ENCODE data around the gene ZNF764. TPM values are rescaled to one million over a fixed set of nuclear protein-coding genes. Genes with fewer than 3 reads are reported as not detected.

The ZNF764 gene
- total and polyA plus RNA-seq, 9 of the 15 experiments (the other 6 are each of a cell fraction or from before 2014, with no cell fraction given): 0.69 to 10.1 (median 4.1) TPM

GRCh38 chr16:30535777-30536190 is 22.4 kb downstream of the ZNF764 start (continued):
- TF ChIP-seq FOXO4 (CRISPR knock-in tag; IDR thresholded peaks at IDR 0.05) (no peak), MYC (IDR thresholded peaks at IDR 0.05; ENCODE audit: low read depth, low read length) (peak; percentile 98), MYC (CRISPR knock-in tag; IDR thresholded peaks at IDR 0.05; ENCODE audit: borderline replicate concordance, low read depth) (peak; percentile 75; the same call in 1 of the 2 replicates), ZFP36 (IDR thresholded peaks at IDR 0.05; ENCODE audit: low read depth, low read length, partially characterized antibody) (no peak), ELK3 (CRISPR knock-in tag; IDR thresholded peaks at IDR 0.05) (no peak), SP1 (CRISPR knock-in tag; IDR thresholded peaks at IDR 0.05) (no peak), AFF1 (IDR thresholded peaks at IDR 0.05; ENCODE audit: low read depth in 1 of 2, partially characterized antibody in 2 of 2) (no peak), CHAMP1 (IDR thresholded peaks at IDR 0.05) (no peak), HMGXB4 (CRISPR knock-in tag; IDR thresholded peaks at IDR 0.05) (no peak), ZBTB8A (IDR thresholded peaks at IDR 0.05; ENCODE audit: partially characterized antibody) (no peak), SNAPC5 (CRISPR knock-in tag; IDR thresholded peaks at IDR 0.05) (no peak), HNRNPLL (IDR thresholded peaks at IDR 0.05; ENCODE audit: low read depth, low read length, poor library complexity, severe bottlenecking) (peak; percentile 46), ZBTB5 (IDR thresholded peaks at IDR 0.05) (no peak)

Data from K562 (cell line).